Measurements from ENCODE around the gene BFSP2.

The BFSP2 gene

GRCh38 chr3:133376810-133377209 lies 23.0 kb upstream of the BFSP2 start:
- Histone ChIP-seq H3K36me3 (ENCODE audit: control insufficient read depth, low read length) (no peaks in the 10 kb centered on the region), H3K79me2 (ENCODE audit: control insufficient read depth, low read length) (no peaks in the 10 kb centered on the region), H3F3A (ENCODE audit: control insufficient read depth, insufficient read depth) (no peaks in the 10 kb centered on the region), H3K4me2 (ENCODE audit: low read length) (no peak overlapping the region), H4K20me1 (ENCODE audit: control insufficient read depth, insufficient read depth, low read depth, low read length) (no peaks in the 10 kb centered on the region), H3K9me3 (ENCODE audit: control insufficient read depth, insufficient read depth, low read length) (no peaks in the 10 kb centered on the region), H3K4me1 (ENCODE audit: control insufficient read depth, low read length) (peaks cover 6% of the 10 kb centered on the region; the same call in 1 of the 2 replicates), H3K9me2 (replicated peaks; ENCODE audit: control insufficient read depth, low read length) (no peaks in the 10 kb centered on the region), H3K27ac (ENCODE audit: low read depth, low read length) (no peak overlapping the region), H3K27me3 (ENCODE audit: control insufficient read depth, low read length) (no peaks in the 10 kb centered on the region), H3K4me3 (ENCODE audit: low read length) (no peak overlapping the region)
- TF ChIP-seq EZH2phosphoT487 (IDR thresholded peaks at IDR 0.05; ENCODE audit: borderline replicate concordance, low read length) = no peak
- no peak for TF ChIP-seq CTCF (IDR thresholded peaks at IDR 0.05; ENCODE audit: low read depth, low read length, poor library complexity, severe bottlenecking)

- Histone ChIP-seq H4K20me1 (ENCODE audit: control insufficient read depth, insufficient read depth, low read depth, low read length) (no peaks in the 10 kb centered on the region), H3K27ac (ENCODE audit: low read depth, low read length) (no peak overlapping the region), H3K9me2 (replicated peaks; ENCODE audit: control insufficient read depth, low read length) (no peaks in the 10 kb centered on the region), H3K4me1 (ENCODE audit: control insufficient read depth, low read length) (peaks cover 6% of the 10 kb centered on the region; the same call in 1 of the 2 replicates), H3K4me2 (ENCODE audit: low read length) (no peak overlapping the region), H3K79me2 (ENCODE audit: control insufficient read depth, low read length) (no peaks in the 10 kb centered on the region), H3K27me3 (ENCODE audit: control insufficient read depth, low read length) (no peaks in the 10 kb centered on the region), H3K36me3 (ENCODE audit: control insufficient read depth, low read length) (no peaks in the 10 kb centered on the region), H3F3A (ENCODE audit: control insufficient read depth, insufficient read depth) (no peaks in the 10 kb centered on the region), H3K9me3 (ENCODE audit: control insufficient read depth, insufficient read depth, low read length) (no peaks in the 10 kb centered on the region), H3K4me3 (ENCODE audit: low read length) (no peak overlapping the region)
- TF ChIP-seq EZH2phosphoT487 (IDR thresholded peaks at IDR 0.05; ENCODE audit: borderline replicate concordance, low read length) (no peak), CTCF (IDR thresholded peaks at IDR 0.05; ENCODE audit: low read depth, low read length, poor library complexity, severe bottlenecking) (no peak)
Measured at GRCh38 chr3:133377396-133377795, 22.5 kb upstream of the BFSP2 start.

- Histone ChIP-seq H3K27me3 (ENCODE audit: control insufficient read depth, low read length) (no peaks in the 10 kb centered on the region), H3F3A (ENCODE audit: control insufficient read depth, insufficient read depth) (no peaks in the 10 kb centered on the region), H3K36me3 (ENCODE audit: control insufficient read depth, low read length) (no peaks in the 10 kb centered on the region), H3K9me2 (replicated peaks; ENCODE audit: control insufficient read depth, low read length) (no peaks in the 10 kb centered on the region), H3K4me2 (ENCODE audit: low read length) (no peak overlapping the region), H3K79me2 (ENCODE audit: control insufficient read depth, low read length) (no peaks in the 10 kb centered on the region), H3K4me1 (ENCODE audit: control insufficient read depth, low read length) (peaks cover 5% of the 10 kb centered on the region; the same call in 1 of the 2 replicates), H3K4me3 (ENCODE audit: low read length) (no peak overlapping the region), H3K27ac (ENCODE audit: low read depth, low read length) (no peak overlapping the region), H3K9me3 (ENCODE audit: control insufficient read depth, insufficient read depth, low read length) (no peaks in the 10 kb centered on the region), H4K20me1 (ENCODE audit: control insufficient read depth, insufficient read depth, low read depth, low read length) (no peaks in the 10 kb centered on the region)
- TF ChIP-seq EZH2phosphoT487 (IDR thresholded peaks at IDR 0.05; ENCODE audit: borderline replicate concordance, low read length) (no peak), CTCF (IDR thresholded peaks at IDR 0.05; ENCODE audit: low read depth, low read length, poor library complexity, severe bottlenecking) (no peak)
Measured at GRCh38 chr3:133379926-133380325, 19.9 kb upstream of the BFSP2 start.
